HCT116 (cell line): ENCODE measurements around the gene PDCD6IP. TPM values are rescaled to one million over a fixed set of nuclear protein-coding genes. Genes with fewer than 3 reads are reported as not detected.

Source experiments
- ATAC-seq: fragments of 200-7000 bp; cut with Tn5 transposase; 2 replicates; pipeline ENCODE4 v1.9.1; 2020; ENCODE audit warnings: mild to moderate bottlenecking, moderate library complexity
- BruUV-seq: library from RNA; stranded (reverse); fragments of 400-500 nt; replicated peaks from 2 replicates; lab custom pipeline; 2021; lab: Mats Ljungman, UMichigan
- CTCF ChIA-PET: fragments of 300-600 bp; sonication (Branson Sonifier 250); formaldehyde crosslinking; loops from one replicate; lab custom pipeline; 2021; ENCODE audit warnings: antibody characterized with exemption; lab: Charles Lee
- POLR2A ChIA-PET: fragments of 300-600, 350-600 bp; sonication (Branson Sonifier 250); formaldehyde crosslinking; loops from one replicate; lab custom pipeline; 2021; ENCODE audit warnings: antibody characterized with exemption; lab: Charles Lee
- RAD21 ChIA-PET, 2 experiments: fragments of 300-600 bp; sonication (Branson Sonifier 250); formaldehyde crosslinking; loops; one replicate each; lab custom pipeline; 2023; ENCODE audit warnings: low total read pairs in 2 of 2; ENCODE audit not compliant: uncharacterized antibody in 2 of 2, unreplicated experiment in 2 of 2, low non-redundant PET in 1 of 2; lab: Charles Lee
- DNase-seq: peaks from one replicate; pipeline ENCODE4 v3.0.0-alpha.2; 2010; ENCODE audit warnings: low read depth, low spot score
- H2AFZ ChIP-seq: fragments of 200-600 bp; shearing (Covaris generic), sonication (generic); 2 replicates; pipeline ENCODE4 v1.6.1; 2017; ENCODE audit warnings: low read depth, mixed run types, mixed read lengths, antibody characterized with exemption, low read length; ENCODE audit not compliant: poor library complexity, severe bottlenecking
- H3K27ac ChIP-seq: 2 replicates; pipeline ENCODE4 v1.5.1; 2012; ENCODE audit warnings: low read depth, low read length
- H3K27me3 ChIP-seq: fragments of 200-600 bp; sonication (generic); 2 replicates; pipeline ENCODE4 v1.6.1; 2016; ENCODE audit warnings: mixed run types, low read length, mixed read lengths; ENCODE audit not compliant: insufficient read depth
- H3K36me3 ChIP-seq, 2 experiments: fragments of 200-500 bp in 1 of 2; fragments of 200-600 bp in 1 of 2; sonication (Bioruptor generic) in 1 of 2; sonication (generic) in 1 of 2; 2 replicates each; pipeline versions ENCODE4 v1.5.1 to v1.6.1; 2014 to 2016; ENCODE audit warnings: low read length in 2 of 2, inconsistent platforms in 1 of 2, mixed read lengths in 1 of 2, mixed run types in 1 of 2; ENCODE audit not compliant: insufficient read depth in 2 of 2, control insufficient read depth in 1 of 2
- H3K4me1 ChIP-seq, 2 experiments: fragments of 200-600 bp in 1 of 2; sonication (generic) in 1 of 2; 2 replicates each; pipeline versions ENCODE4 v1.5.1 to v1.6.1; 2012 to 2017; ENCODE audit warnings: low read length in 2 of 2, inconsistent platforms in 1 of 2, mild to moderate bottlenecking in 1 of 2, mixed read lengths in 1 of 2, mixed run types in 1 of 2, moderate library complexity in 1 of 2; ENCODE audit not compliant: insufficient read depth in 2 of 2, control insufficient read depth in 1 of 2
- H3K4me2 ChIP-seq: fragments of 200-600 bp; sonication (generic); 2 replicates; pipeline ENCODE4 v1.6.1; 2017; ENCODE audit warnings: mixed run types, low read length, mixed read lengths
- H3K4me3 ChIP-seq, 2 experiments: fragments of 200-600 bp in 1 of 2; sonication (generic) in 1 of 2; replicated peaks in 1 of 2; 2 replicates each; pipeline ENCODE4 v1.5.1; 2011 to 2016; ENCODE audit warnings: low read length in 2 of 2, control low read depth in 1 of 2, low read depth in 1 of 2, mild to moderate bottlenecking in 1 of 2, mixed read lengths in 1 of 2, mixed run types in 1 of 2
- H3K79me2 ChIP-seq: fragments of 200-600 bp; sonication (generic); 2 replicates; pipeline ENCODE4 v1.6.1; 2017; ENCODE audit warnings: mild to moderate bottlenecking, mixed run types, low read length, moderate library complexity, mixed read lengths; ENCODE audit not compliant: insufficient read depth
- H3K9ac ChIP-seq: fragments of 200-600 bp; sonication (generic); 2 replicates; pipeline ENCODE4 v1.6.1; 2016; ENCODE audit warnings: low read length, mixed read lengths
- H3K9me2 ChIP-seq: fragments of 200-600 bp; sonication (generic), shearing (Covaris generic); 2 replicates; pipeline ENCODE4 v1.6.1; 2017; ENCODE audit warnings: mixed run types, mild to moderate bottlenecking, moderate library complexity; ENCODE audit not compliant: insufficient read depth
- H3K9me3 ChIP-seq, 2 experiments: fragments of 200-500 bp in 1 of 2; fragments of 200-600 bp in 1 of 2; sonication (Bioruptor generic) in 1 of 2; sonication (generic) in 1 of 2; 2 replicates each; pipeline ENCODE4 v1.6.1; 2014 to 2017; ENCODE audit warnings: low read length in 2 of 2, mixed read lengths in 2 of 2, inconsistent platforms in 1 of 2, low read depth in 1 of 2, mild to moderate bottlenecking in 1 of 2, mixed run types in 1 of 2, moderate library complexity in 1 of 2; ENCODE audit not compliant: control insufficient read depth in 1 of 2, insufficient read depth in 1 of 2
- H4K20me1 ChIP-seq: fragments of 200-600 bp; sonication (generic), shearing (Covaris generic); 2 replicates; pipeline ENCODE4 v1.6.1; 2017; ENCODE audit warnings: mixed run types, mild to moderate bottlenecking, moderate library complexity; ENCODE audit not compliant: insufficient read depth
- CBX3 ChIP-seq: IDR thresholded peaks from 2 replicates; pipeline ENCODE4 v1.6.1; 2012; ENCODE audit warnings: low read depth
- CEBPB ChIP-seq: IDR thresholded peaks from 2 replicates; pipeline ENCODE4 v1.6.1; 2012; ENCODE audit warnings: low read depth
- CTCF ChIP-seq, 3 experiments: fragments of 200-600 bp in 1 of 3; sonication (generic) in 1 of 3; IDR thresholded peaks in 2 of 3; conservative IDR thresholded peaks in 1 of 3; 2 replicates each; pipeline ENCODE4 v1.5.1; 2012 to 2017; ENCODE audit warnings: low read depth in 2 of 3, low read length in 2 of 3, antibody characterized with exemption in 1 of 3, borderline replicate concordance in 1 of 3, control low read depth in 1 of 3, mild to moderate bottlenecking in 1 of 3, mixed read lengths in 1 of 3, mixed run types in 1 of 3, moderate library complexity in 1 of 3; ENCODE audit not compliant: insufficient read depth in 1 of 3
- EGR1 ChIP-seq: IDR thresholded peaks from 2 replicates; pipeline ENCODE4 v1.6.1; 2012; ENCODE audit warnings: low read depth
- ELF1 ChIP-seq: IDR thresholded peaks from 2 replicates; pipeline ENCODE4 v1.6.1; 2012; ENCODE audit warnings: low read depth, borderline replicate concordance
- EZH2 ChIP-seq: fragments of 200-600 bp; sonication (generic); IDR thresholded peaks from 2 replicates; pipeline ENCODE4 v1.6.1; 2017; ENCODE audit warnings: antibody characterized with exemption, mixed run types
- FOSL1 ChIP-seq: IDR thresholded peaks from 2 replicates; pipeline ENCODE4 v1.6.1; 2012; ENCODE audit warnings: low read depth
- JUND ChIP-seq: IDR thresholded peaks from 2 replicates; pipeline ENCODE4 v1.6.1; 2012
- POLR2A ChIP-seq: IDR thresholded peaks from 2 replicates; pipeline ENCODE4 v1.7.0; 2011; ENCODE audit warnings: borderline replicate concordance; ENCODE audit not compliant: insufficient read depth, insufficient read length; ENCODE audit errors: extremely low read depth
- POLR2AphosphoS5 ChIP-seq: IDR thresholded peaks from 2 replicates; pipeline ENCODE4 v1.6.1; 2011; ENCODE audit warnings: mild to moderate bottlenecking, low read depth, low read length, moderate library complexity
- SIN3A ChIP-seq: IDR thresholded peaks from 2 replicates; pipeline ENCODE4 v1.6.1; 2012; ENCODE audit warnings: low read depth
- SP1 ChIP-seq: IDR thresholded peaks from 2 replicates; pipeline ENCODE4 v1.6.1; 2012; ENCODE audit warnings: low read depth
- SRF ChIP-seq: IDR thresholded peaks from 2 replicates; pipeline ENCODE4 v1.6.1; 2012; ENCODE audit warnings: low read depth
- ZNF274 ChIP-seq: fragments of 200-500 bp; sonication (Bioruptor generic); IDR thresholded peaks from 2 replicates; pipeline ENCODE4 v1.6.1; 2014; ENCODE audit warnings: mild to moderate bottlenecking, low read depth, low read length, inconsistent platforms
- intact Hi-C: fragments of 100-400 bp; cut with micrococcal nuclease; formaldehyde crosslinking; loops from 2 replicates; pipeline ENCODE4 v1.10.0; 2022
- total RNA-seq: library from RNA; stranded (reverse); gene quantifications from one replicate; pipeline ENCODE4 v1.2.1, GENCODE V29; 2021; ENCODE audit not compliant: unreplicated experiment

The PDCD6IP gene
- total RNA-seq, 1 experiment from 2014 or later: 241 TPM

DNA sequence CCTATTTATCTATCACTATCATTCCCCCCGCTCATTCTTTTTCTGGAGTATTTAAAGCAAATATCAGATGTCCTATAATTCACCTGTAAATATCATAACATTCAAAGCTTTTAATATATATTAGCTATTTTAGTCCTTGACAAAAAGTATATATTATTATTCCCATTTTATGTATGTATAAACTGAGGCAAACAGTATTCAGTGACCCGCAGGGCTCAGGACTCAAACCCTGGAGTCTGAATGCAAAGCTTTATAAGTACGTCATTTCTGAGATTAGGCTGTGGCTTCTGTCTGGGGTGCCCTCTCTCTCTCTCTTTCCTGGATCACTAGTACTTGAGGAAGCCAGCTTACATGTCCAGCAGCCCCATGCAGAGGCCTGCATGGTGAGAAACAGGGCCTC is 20.4 kb upstream of the PDCD6IP start:
- Histone ChIP-seq H2AFZ (no peak overlapping the region), H3K9me2 (no peaks in the 10 kb centered on the region), H3K79me2 (no peaks in the 10 kb centered on the region), H3K36me3 (no peaks in the 10 kb centered on the region), H3K27ac (no peak overlapping the region), H3K4me3 (no peak overlapping the region), H3K9me3 (no peaks in the 10 kb centered on the region), H4K20me1 (no peaks in the 10 kb centered on the region), H3K4me1 (no peaks in the 10 kb centered on the region), H3K27me3 (no peaks in the 10 kb centered on the region), H3K4me2 (no peak overlapping the region), H3K9ac (no peak overlapping the region)
- no peak for ATAC-seq
- no peak for TF ChIP-seq ZNF274
- no peak for TF ChIP-seq JUND
- TF ChIP-seq SP1: no peak
- TF ChIP-seq POLR2AphosphoS5: no peak
- no peak for TF ChIP-seq EZH2
- no peak for TF ChIP-seq SIN3A
- TF ChIP-seq CBX3: no peak
- no peak for TF ChIP-seq FOSL1
- no peak for TF ChIP-seq POLR2A
- TF ChIP-seq SRF: no peak
- no peak for TF ChIP-seq CEBPB
- TF ChIP-seq EGR1: no peak
- no peak for TF ChIP-seq ELF1
- no peak for TF ChIP-seq CTCF (IDR thresholded peaks at IDR 0.05 in 2 of 3, conservative IDR thresholded peaks at IDR 0.05 in 1 of 3; ENCODE audit: borderline replicate concordance in 1 of 3, insufficient read depth in 1 of 3, low read depth in 2 of 3, low read length in 2 of 3)
- intact Hi-C loops: loop anchor here (10.0 kb wide), 1 partner anchor 383 kb away; no protein-coding TSS in a partner anchor
- CTCF ChIA-PET: interaction anchor here (0.7 to 3.6 kb wide), 5 partner anchors 9 to 830 kb away, joined by 3 to 32 read pairs (median 4); no protein-coding TSS in a partner anchor
- RAD21 ChIA-PET: interaction anchor here in 1 of 2 experiments (0.5 kb wide), 1 partner anchor 145 kb away, joined by 3 read pairs; no protein-coding TSS in a partner anchor
- no TSS peak for BruUV-seq
- DNase-seq: no peak
- POLR2A ChIA-PET: no interaction called here
